Karpas-422 (cell line): Measurements from ENCODE around the gene WNK2. TPM values are rescaled to one million over a fixed set of nuclear protein-coding genes. Genes with fewer than 3 reads are reported as not detected.

Experiments used
- DNase-seq: peaks from one replicate; pipeline ENCODE4 v3.0.0-alpha.2; 2015
- H2AFZ ChIP-seq: fragments of 200-600 bp; sonication (generic); 2 replicates; pipeline ENCODE4 v1.6.1; 2014; ENCODE audit warnings: antibody characterized with exemption, low read length, mixed read lengths
- H3K27ac ChIP-seq: fragments of 200-600 bp; sonication (generic); 2 replicates; pipeline ENCODE4 v1.5.1; 2014; ENCODE audit warnings: mild to moderate bottlenecking, low read length, moderate library complexity
- H3K27me3 ChIP-seq: fragments of 200-600 bp; sonication (generic); 2 replicates; pipeline ENCODE4 v1.6.1; 2014; ENCODE audit warnings: low read length, mixed read lengths
- H3K36me3 ChIP-seq: fragments of 200-600 bp; sonication (generic); 2 replicates; pipeline ENCODE4 v1.6.1; 2014; ENCODE audit warnings: low read length, mixed read lengths; ENCODE audit not compliant: insufficient read depth
- H3K4me1 ChIP-seq: fragments of 200-600 bp; sonication (generic); 2 replicates; pipeline ENCODE4 v1.6.1; 2014; ENCODE audit warnings: mild to moderate bottlenecking, low read length, mixed read lengths
- H3K4me2 ChIP-seq: fragments of 200-600 bp; sonication (generic); 2 replicates; pipeline ENCODE4 v1.6.1; 2014; ENCODE audit warnings: low read length, low read depth, mild to moderate bottlenecking; ENCODE audit not compliant: poor library complexity, severe bottlenecking
- H3K4me3 ChIP-seq: fragments of 200-600 bp; sonication (generic); 2 replicates; pipeline ENCODE4 v1.5.1; 2014; ENCODE audit warnings: mild to moderate bottlenecking, antibody characterized with exemption, low read length, mixed read lengths
- H3K79me2 ChIP-seq: fragments of 200-600 bp; sonication (generic); 2 replicates; pipeline ENCODE4 v1.6.1; 2014; ENCODE audit warnings: mild to moderate bottlenecking, low read length, mixed read lengths
- H3K9ac ChIP-seq: fragments of 200-600 bp; sonication (generic); 2 replicates; pipeline ENCODE4 v1.6.0; 2014; ENCODE audit warnings: low read length
- H3K9me2 ChIP-seq: fragments of 200-600 bp; sonication (generic), shearing (Covaris generic); replicated peaks from 2 replicates; pipeline ENCODE4 v1.6.0; 2014; ENCODE audit warnings: mild to moderate bottlenecking, low read length, moderate library complexity; ENCODE audit not compliant: insufficient read depth
- H3K9me3 ChIP-seq: fragments of 300-700, 200-600 bp; sonication (generic); 2 replicates; pipeline ENCODE4 v1.6.1; 2014; ENCODE audit warnings: low read length, mixed read lengths
- H4K20me1 ChIP-seq: fragments of 200-600 bp; sonication (generic); 2 replicates; pipeline ENCODE4 v1.6.1; 2014; ENCODE audit warnings: mild to moderate bottlenecking, antibody characterized with exemption, low read length, low read depth; ENCODE audit not compliant: insufficient read depth
- total RNA-seq: library from RNA; depleted of rRNA; stranded (reverse); fragments of >200 nt; shearing (Covaris generic); gene quantifications from 2 replicates; pipeline ENCODE4 v1.2.3, GENCODE V29; 2014; ENCODE audit warnings: low replicate concordance

WNK2 gene
- total RNA-seq, 1 experiment from 2014 or later, result not detected

DNA sequence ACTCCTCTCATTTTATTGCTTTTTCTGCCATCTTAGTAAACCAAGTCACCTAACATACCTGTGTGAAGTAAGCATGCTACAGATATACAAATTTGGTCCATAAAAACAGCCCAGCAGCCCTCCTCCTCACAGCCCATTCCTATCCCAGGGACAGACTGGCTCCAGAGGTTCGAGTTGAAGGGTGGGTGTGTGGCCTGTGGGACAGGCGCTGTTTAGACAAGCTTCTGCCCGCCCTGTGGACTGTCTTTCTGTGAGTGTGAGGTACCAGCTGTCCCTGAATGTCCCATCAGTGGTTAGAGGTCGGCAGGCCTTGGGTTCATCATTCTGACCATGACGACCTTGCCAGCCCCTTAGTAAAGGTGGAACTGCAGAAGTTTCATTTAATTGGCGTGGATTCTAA is 82.0 kb downstream of the WNK2 start:
- H3K79me2 ChIP-seq, result no peaks in the 10 kb centered on the region

DNA sequence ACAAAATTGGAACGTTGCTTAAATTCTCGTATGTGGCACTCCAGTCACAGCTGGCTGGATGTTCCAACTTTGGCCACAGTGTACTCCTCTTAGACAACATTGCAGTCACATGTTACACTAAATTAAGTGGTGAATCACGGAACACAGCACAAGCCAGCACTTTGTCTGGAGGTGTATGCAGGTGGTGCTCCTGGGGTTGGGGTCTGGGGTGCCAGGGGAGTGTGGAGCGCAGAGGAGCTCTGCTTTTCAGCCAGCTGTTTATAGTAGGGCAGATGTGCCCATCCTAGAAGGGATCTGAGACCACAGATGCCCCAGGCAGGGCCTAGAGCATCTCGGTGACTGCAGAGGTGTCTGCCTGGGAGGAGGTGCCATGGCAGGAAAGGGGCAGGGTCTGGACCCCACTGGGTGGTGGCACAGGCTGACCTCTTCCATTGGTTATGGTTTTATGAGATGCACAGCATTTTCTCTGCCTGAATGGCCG is 82.6 kb downstream of the WNK2 start:
- H3K9ac ChIP-seq, result no peak overlapping the region
- H2AFZ ChIP-seq, result no peak overlapping the region
- no peaks in the 10 kb centered on the region for H3K79me2 ChIP-seq
- H3K9me2 ChIP-seq, result no peaks in the 10 kb centered on the region
- no peaks in the 10 kb centered on the region for H4K20me1 ChIP-seq
- no peaks in the 10 kb centered on the region for H3K36me3 ChIP-seq
- no peak overlapping the region for H3K4me2 ChIP-seq
- no peak overlapping the region for H3K27ac ChIP-seq
- peaks cover 63% of the 10 kb centered on the region for H3K4me1 ChIP-seq
- no peaks in the 10 kb centered on the region for H3K27me3 ChIP-seq
- no peak for DNase-seq
- H3K4me3 ChIP-seq, result no peak overlapping the region
- H3K9me3 ChIP-seq, result no peaks in the 10 kb centered on the region

More for the DNA sequence above, 82.0 kb downstream of the WNK2 start:
- no peak for DNase-seq
- H3K4me1 ChIP-seq, result peaks cover 57% of the 10 kb centered on the region
- no peaks in the 10 kb centered on the region for H4K20me1 ChIP-seq
- H3K9me3 ChIP-seq, result no peaks in the 10 kb centered on the region
- H3K36me3 ChIP-seq, result no peaks in the 10 kb centered on the region
- no peak overlapping the region for H3K27ac ChIP-seq
- no peak overlapping the region for H3K4me3 ChIP-seq
- no peaks in the 10 kb centered on the region for H3K27me3 ChIP-seq
- no peak overlapping the region for H2AFZ ChIP-seq
- H3K9me2 ChIP-seq, result no peaks in the 10 kb centered on the region
- no peak overlapping the region for H3K9ac ChIP-seq
- H3K4me2 ChIP-seq, result peak overlapping the region; percentile 5

DNA sequence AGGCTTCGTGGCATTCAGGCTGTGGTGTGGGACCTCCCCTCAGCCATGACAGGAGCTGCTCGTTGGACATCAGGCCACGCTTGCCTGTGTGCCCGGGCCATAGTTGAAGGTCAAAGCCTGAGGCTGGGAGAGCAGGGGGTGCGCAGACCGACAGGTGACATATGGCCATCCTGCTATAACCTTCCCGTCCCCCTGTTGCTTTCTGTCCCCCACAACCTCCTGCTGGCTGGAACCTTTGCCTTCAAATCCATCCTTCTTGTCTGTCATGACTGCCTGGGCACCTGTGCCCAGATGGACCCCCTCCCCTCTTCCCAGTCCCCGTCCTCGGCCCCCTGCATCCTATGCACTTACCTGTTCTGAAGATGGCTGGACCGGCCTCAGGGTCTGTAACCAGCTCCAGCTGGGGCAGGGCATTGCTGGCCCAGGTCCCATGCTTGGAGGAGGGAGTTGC is 83.2 kb downstream of the WNK2 start:
- no peak for DNase-seq
- Histone ChIP-seq H3K27ac (no peak overlapping the region), H3K36me3 (no peaks in the 10 kb centered on the region), H3K9ac (no peak overlapping the region), H3K9me2 (no peaks in the 10 kb centered on the region), H3K4me1 (peaks cover 67% of the 10 kb centered on the region), H3K79me2 (no peaks in the 10 kb centered on the region), H2AFZ (no peak overlapping the region), H3K4me3 (no peak overlapping the region), H3K9me3 (no peaks in the 10 kb centered on the region), H3K4me2 (no peak overlapping the region), H4K20me1 (no peaks in the 10 kb centered on the region), H3K27me3 (no peaks in the 10 kb centered on the region)

DNA sequence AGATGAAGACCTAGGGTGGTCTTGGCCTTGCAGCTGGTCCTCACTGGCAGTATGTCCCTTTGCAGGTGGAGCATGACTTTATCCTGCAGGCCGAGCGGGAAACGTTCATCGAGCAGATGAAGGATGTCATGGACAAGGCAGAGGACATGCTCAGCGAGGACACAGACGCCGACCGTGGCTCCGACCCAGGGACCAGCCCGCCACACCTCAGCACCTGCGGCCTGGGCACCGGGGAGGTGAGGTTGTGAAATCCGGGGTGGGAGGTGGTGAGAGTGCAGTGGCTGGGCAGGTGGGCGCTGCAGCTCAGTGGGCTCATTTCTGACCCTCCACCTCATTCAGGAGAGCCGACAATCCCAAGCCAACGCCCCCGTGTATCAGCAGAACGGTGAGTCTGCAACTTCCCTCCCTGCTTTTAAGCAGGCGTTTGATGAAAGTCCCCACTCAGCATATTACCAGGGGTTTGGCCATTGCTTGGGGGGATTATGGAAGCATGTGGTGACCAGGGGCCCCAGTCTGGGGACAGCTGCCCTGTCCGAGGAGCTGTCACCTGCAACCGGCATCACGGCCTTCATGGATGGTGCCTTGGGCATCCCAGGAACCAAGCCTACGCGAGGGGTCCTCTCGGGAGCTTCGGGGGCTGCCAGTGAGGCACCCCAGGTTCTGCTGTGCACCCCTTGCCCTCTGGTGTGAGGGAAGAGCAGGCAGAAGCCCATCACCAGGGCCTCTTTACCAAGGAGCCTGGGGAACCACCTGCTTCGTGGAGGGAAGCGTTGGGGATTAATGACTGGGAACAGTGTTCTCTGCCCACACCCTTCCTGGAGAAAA is 84.0 kb downstream of the WNK2 start:
- H3K9ac ChIP-seq, result 0 out of 2 replicates have a peak overlapping the region, but pooled peaks have one; percentile 12
- H4K20me1 ChIP-seq, result no peaks in the 10 kb centered on the region
- no peaks in the 10 kb centered on the region for H3K27me3 ChIP-seq
- H3K4me2 ChIP-seq, result peak overlapping the region; percentile 65
- H3K9me2 ChIP-seq, result no peaks in the 10 kb centered on the region
- H3K79me2 ChIP-seq, result no peaks in the 10 kb centered on the region
- no peak overlapping the region for H3K27ac ChIP-seq
- DNase-seq, result no peak
- no peak overlapping the region for H2AFZ ChIP-seq
- H3K9me3 ChIP-seq, result no peaks in the 10 kb centered on the region
- peaks cover 67% of the 10 kb centered on the region for H3K4me1 ChIP-seq
- peak overlapping the region; percentile 28; the same call in 1 of the 2 replicates for H3K4me3 ChIP-seq
- no peaks in the 10 kb centered on the region for H3K36me3 ChIP-seq

DNA sequence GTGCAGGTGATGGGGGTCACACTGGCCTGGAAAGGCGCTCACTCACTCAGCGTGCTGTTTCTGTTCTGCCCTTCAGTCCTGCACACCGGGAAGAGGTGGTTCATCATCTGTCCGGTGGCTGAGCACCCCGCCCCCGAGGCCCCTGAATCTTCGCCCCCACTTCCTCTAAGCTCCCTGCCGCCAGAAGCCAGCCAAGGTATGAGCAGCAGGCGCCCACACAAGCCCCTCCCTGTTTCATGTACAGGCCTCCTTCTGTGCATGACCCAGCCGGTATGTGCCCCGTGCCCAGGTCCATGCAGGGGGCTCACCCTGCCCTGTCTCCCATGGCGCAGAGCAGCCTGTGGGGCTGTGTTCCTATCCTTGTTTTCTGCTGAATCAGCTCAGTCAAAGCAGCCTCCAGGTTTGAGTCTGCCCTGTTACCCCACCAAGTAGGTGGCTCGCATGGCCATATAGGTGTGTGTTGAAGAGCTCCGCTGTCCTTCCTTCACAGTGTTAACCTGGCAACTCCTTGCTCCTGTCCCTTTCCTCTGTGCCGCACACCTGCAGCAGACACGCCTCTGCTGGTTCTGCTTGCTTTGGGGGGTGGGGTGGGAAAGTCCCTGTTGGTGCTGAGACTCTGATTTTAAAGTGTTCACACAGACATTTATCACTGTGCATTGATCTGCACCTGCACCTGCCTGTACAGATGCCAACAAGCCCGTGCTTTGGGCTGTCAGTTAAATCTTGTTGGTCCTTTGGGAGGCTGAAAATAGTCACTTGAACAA is 84.8 kb downstream of the WNK2 start:
- Histone ChIP-seq H3K9me3 (no peaks in the 10 kb centered on the region), H4K20me1 (no peaks in the 10 kb centered on the region), H3K27me3 (no peaks in the 10 kb centered on the region), H3K9ac (peak overlapping the region; percentile 12; the same call in 1 of the 2 replicates), H3K4me3 (peak overlapping the region; percentile 28; the same call in 1 of the 2 replicates), H3K9me2 (no peaks in the 10 kb centered on the region), H3K36me3 (no peaks in the 10 kb centered on the region), H3K79me2 (no peaks in the 10 kb centered on the region), H3K27ac (peak overlapping the region; percentile 28; the same call in 1 of the 2 replicates), H2AFZ (no peak overlapping the region), H3K4me2 (peak overlapping the region; percentile 65), H3K4me1 (peaks cover 67% of the 10 kb centered on the region)
- DNase-seq, result peak; percentile 54

DNA sequence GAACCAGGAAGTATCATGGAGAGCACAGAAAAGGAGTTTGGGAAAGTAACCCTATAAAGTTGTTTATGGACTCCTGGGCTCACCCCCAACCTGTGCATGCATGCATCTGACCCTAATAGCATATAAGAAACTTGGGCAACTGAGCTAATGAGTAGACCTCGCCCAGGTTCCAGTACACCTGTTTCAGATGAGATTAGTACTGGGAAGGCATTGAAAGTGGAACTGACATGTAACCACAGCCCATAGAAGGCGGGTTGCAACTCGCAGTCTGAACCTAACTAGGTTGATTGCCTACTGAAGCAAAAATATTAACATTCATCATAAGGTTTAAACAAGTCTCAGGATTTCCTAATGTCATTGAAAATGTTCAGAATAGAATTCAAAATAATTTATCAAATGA is 87.0 kb downstream of the WNK2 start:
- H3K27me3 ChIP-seq, result no peaks in the 10 kb centered on the region
- no peak overlapping the region for H3K27ac ChIP-seq
- no peaks in the 10 kb centered on the region for H3K9me2 ChIP-seq
- no peak overlapping the region for H3K4me3 ChIP-seq
- no peaks in the 10 kb centered on the region for H4K20me1 ChIP-seq
- peaks cover 67% of the 10 kb centered on the region for H3K4me1 ChIP-seq
- no peaks in the 10 kb centered on the region for H3K36me3 ChIP-seq
- no peaks in the 10 kb centered on the region for H3K79me2 ChIP-seq
- DNase-seq, result no peak
- H3K9ac ChIP-seq, result no peak overlapping the region
- no peaks in the 10 kb centered on the region for H3K9me3 ChIP-seq
- H3K4me2 ChIP-seq, result no peak overlapping the region
- no peak overlapping the region for H2AFZ ChIP-seq

DNA sequence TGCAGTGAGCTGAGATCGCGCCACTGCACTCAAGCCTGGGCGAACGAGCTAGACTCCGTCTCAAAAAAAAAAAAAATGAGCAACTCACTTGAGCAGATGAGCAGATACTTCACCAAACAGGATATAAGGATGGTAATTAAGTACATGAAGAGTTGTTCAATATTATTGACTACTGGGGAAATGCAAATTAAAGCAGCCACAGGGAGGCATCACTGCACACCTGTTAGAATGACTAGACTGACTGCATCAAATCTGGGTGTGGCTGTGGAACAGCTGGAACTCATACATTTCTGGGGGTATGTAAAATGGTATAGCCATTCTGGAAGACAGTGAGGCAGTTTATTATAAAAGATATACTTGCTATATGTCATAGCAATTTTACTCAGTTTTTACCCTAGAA is 93.0 kb downstream of the WNK2 start:
- no peaks in the 10 kb centered on the region for H3K36me3 ChIP-seq
- H3K9ac ChIP-seq, result no peak overlapping the region
- no peak overlapping the region for H3K27ac ChIP-seq
- no peaks in the 10 kb centered on the region for H3K9me2 ChIP-seq
- DNase-seq, result no peak
- H3K4me3 ChIP-seq, result no peak overlapping the region
- peak overlapping the region; percentile 15 for H3K4me2 ChIP-seq
- no peak overlapping the region for H2AFZ ChIP-seq
- H3K79me2 ChIP-seq, result no peaks in the 10 kb centered on the region
- H3K27me3 ChIP-seq, result no peaks in the 10 kb centered on the region
- H3K4me1 ChIP-seq, result peaks cover 60% of the 10 kb centered on the region
- H3K9me3 ChIP-seq, result no peaks in the 10 kb centered on the region
- no peaks in the 10 kb centered on the region for H4K20me1 ChIP-seq

DNA sequence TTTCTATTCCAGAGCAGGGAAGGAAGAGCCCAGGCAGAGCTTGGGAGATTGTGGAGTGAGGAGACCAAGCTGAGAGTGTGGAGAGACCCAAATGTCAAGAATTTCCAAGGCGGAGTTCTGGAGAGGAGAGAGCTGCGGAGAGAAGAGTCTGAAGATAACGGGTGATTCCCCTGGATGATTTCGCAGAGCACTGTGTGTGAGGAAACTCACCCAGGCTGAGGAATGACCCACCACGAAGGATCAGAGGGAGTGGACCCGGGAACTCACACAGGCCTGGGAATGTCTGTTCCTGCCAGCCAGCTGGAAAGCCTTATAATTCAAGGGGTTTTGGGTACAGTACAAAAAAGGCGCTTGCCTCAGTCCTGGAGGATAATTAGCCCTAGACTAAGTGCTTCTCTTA is 94.2 kb downstream of the WNK2 start:
- Histone ChIP-seq H3K27ac (no peak overlapping the region), H3K4me3 (no peak overlapping the region), H3K27me3 (no peaks in the 10 kb centered on the region), H3K36me3 (no peaks in the 10 kb centered on the region), H3K9me2 (no peaks in the 10 kb centered on the region), H3K9me3 (no peaks in the 10 kb centered on the region), H3K4me2 (no peak overlapping the region), H3K9ac (no peak overlapping the region), H3K79me2 (no peaks in the 10 kb centered on the region), H4K20me1 (no peaks in the 10 kb centered on the region), H2AFZ (no peak overlapping the region), H3K4me1 (peaks cover 68% of the 10 kb centered on the region)
- DNase-seq, result no peak
